ENCODE measurements around the gene ZNF431. TPM values are rescaled to one million over a fixed set of nuclear protein-coding genes. Genes with fewer than 3 reads are reported as not detected.
A peak's percentile ranks its signal among the peaks of the same experiment; 100 is the strongest.

ZNF431 gene
- total RNA-seq = 10 to 100 TPM; 20.4 to 49.0 (median 27.4) TPM

DNA sequence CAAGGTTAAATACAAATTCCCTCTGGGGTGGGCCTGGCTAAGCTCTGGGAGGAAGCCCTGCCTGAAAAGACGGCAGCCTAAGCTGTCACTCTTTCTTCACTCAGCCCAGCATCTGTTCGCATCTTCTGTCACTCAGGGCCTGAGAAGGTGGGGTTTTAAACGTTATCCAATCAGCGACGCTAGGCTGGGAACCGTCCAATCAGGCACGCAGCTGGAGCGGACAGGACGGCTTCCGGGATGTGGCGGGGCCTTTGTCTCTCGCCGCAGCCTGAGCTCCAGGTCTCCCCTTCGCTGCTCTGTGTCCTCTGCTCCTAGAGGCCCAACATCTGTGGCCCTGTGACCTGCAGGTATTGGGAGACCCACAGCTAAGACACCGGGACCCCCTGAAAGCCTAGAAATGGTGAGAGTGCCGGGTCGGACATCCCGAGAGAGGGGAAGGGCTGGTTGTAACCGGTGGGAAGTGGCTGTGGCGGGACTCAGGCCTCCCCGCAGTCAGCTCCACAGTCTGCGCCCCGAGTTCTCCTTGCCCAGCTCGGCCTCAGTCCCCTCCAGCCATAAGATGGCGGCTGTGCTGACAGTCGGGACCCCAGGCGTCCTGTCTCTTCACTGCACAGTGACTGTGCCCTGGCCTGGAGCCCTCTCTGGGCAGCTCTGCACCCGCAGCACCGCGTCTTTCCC, at the start of gene ZNF431:
TSS of gene ZNF431 (plus strand) at position 254 of the 678 bp plus-strand sequence. CDS start at position 398, 144 bp downstream.
- no peak for TF ChIP-seq POLR2A (IDR thresholded peaks at IDR 0.05)
- TF ChIP-seq, protein P1, sequence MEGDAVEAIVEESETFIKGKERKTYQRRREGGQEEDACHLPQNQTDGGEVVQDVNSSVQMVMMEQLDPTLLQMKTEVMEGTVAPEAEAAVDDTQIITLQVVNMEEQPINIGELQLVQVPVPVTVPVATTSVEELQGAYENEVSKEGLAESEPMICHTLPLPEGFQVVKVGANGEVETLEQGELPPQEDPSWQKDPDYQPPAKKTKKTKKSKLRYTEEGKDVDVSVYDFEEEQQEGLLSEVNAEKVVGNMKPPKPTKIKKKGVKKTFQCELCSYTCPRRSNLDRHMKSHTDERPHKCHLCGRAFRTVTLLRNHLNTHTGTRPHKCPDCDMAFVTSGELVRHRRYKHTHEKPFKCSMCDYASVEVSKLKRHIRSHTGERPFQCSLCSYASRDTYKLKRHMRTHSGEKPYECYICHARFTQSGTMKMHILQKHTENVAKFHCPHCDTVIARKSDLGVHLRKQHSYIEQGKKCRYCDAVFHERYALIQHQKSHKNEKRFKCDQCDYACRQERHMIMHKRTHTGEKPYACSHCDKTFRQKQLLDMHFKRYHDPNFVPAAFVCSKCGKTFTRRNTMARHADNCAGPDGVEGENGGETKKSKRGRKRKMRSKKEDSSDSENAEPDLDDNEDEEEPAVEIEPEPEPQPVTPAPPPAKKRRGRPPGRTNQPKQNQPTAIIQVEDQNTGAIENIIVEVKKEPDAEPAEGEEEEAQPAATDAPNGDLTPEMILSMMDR (IDR thresholded peaks at IDR 0.05) = no peak
- peak; percentile 95 to 98 for DNase-seq (ENCODE audit: low spot score in 2 of 2)
- H3K4me3 ChIP-seq (ENCODE audit: low read depth, poor library complexity, severe bottlenecking) = peak within 1 kb of the TSS; percentile 65
- 0% methylated on average over 29 to 30 of the region's 30 CpGs for WGBS, 2 donors
- intact Hi-C loops (cut with DNase I; ENCODE audit: low total_unique reads) = no loop called here

DNA sequence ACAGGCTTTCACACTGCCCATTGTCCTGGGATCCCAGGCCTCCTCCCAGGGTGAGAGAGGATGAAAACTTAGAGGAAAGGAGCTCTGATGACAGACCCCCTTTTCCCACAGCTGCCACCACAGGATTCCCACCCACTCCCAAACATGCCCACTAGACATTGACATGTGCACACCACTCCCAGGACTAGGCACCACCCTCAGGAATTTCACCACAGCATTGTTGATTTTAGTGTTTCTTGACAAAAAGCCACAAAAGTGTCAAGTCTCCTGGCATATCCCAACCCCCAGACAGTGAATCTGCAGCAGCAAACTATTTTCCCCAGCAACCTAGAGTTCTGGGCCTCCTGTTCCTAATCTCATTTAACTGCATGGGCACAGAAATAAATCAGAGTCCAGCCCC, 49.7 kb upstream of the ZNF431 start:
- TF ChIP-seq, protein P1 (IDR thresholded peaks at IDR 0.05) = no peak
- no peak for TF ChIP-seq POLR2A (IDR thresholded peaks at IDR 0.05)
- intact Hi-C loops (cut with DNase I; ENCODE audit: low total_unique reads) = no loop called here

DNA sequence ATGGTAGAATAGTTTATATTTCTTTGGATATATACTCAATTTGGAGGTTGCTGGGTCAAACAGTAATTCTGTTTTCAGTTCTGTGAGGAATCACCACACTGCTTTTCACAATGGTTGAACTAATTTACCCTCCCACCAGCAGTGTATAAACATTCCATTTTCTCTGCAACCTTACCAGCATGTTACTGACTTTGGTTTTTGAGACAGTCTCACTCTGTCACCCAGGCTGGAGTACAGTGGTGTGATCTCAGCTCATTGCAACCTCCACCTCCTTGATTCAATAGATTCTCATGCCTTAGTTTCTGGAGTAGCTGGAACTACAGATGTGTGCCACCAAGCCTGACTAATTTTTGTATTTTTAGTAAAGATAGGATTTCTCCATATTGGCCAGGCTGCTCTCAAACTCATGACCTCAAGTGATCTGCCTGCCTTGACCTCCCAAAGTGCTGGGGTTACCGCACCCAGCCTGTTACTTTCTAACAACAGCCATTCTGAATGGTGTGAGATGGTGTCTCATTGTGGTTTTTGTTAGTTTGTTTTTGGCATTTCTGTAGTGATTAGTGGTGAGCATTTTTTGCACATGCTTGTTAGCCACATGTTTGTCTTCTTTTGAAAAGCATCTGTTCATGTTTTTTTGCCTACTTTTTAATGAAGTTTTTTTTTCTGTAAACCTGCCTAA, 47.4 kb upstream of the ZNF431 start:
- no peak for DNase-seq (ENCODE audit: low spot score in 2 of 2)
- TF ChIP-seq, protein P1 (IDR thresholded peaks at IDR 0.05) = no peak
- no peak for TF ChIP-seq POLR2A (IDR thresholded peaks at IDR 0.05)
- no peak overlapping the region for H3K4me3 ChIP-seq (ENCODE audit: low read depth, poor library complexity, severe bottlenecking)
- 80 to 82% methylated on average over 1 of the region's 1 CpG for WGBS, 2 donors
- intact Hi-C loops (cut with DNase I; ENCODE audit: low total_unique reads) = no loop called here

More for the DNA sequence above, 49.7 kb upstream of the ZNF431 start:
- H3K4me3 ChIP-seq (ENCODE audit: low read depth, poor library complexity, severe bottlenecking) = no peak overlapping the region
- DNase-seq (ENCODE audit: low spot score in 2 of 2) = no peak

DNA sequence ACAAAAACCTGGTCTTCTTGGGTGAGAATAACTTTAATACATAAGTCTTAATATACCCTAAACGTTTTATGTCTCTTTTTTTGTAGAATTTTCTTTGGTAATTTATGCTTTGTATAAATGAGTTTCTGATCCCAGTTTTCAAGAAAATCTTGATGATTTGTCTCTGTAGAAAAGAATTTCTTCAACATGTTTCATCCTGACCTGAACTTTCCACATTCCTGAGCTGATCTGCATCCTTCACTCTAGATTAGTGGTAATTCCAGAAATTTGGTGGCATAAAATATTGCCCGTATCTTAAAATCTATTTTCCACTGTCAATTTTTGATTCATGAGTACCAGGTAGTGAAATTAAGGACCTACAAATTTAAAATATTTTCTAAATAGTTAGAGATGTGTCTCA, 43.5 kb upstream of the ZNF431 start:
- no peak overlapping the region for H3K4me3 ChIP-seq (ENCODE audit: low read depth, poor library complexity, severe bottlenecking)
- 51 to 70% methylated on average over 2 of the region's 2 CpGs for WGBS, 2 donors
- TF ChIP-seq, protein P1 (IDR thresholded peaks at IDR 0.05) = no peak
- TF ChIP-seq POLR2A (IDR thresholded peaks at IDR 0.05) = no peak
- intact Hi-C loops (cut with DNase I; ENCODE audit: low total_unique reads) = no loop called here
- DNase-seq (ENCODE audit: low spot score in 2 of 2) = no peak

DNA sequence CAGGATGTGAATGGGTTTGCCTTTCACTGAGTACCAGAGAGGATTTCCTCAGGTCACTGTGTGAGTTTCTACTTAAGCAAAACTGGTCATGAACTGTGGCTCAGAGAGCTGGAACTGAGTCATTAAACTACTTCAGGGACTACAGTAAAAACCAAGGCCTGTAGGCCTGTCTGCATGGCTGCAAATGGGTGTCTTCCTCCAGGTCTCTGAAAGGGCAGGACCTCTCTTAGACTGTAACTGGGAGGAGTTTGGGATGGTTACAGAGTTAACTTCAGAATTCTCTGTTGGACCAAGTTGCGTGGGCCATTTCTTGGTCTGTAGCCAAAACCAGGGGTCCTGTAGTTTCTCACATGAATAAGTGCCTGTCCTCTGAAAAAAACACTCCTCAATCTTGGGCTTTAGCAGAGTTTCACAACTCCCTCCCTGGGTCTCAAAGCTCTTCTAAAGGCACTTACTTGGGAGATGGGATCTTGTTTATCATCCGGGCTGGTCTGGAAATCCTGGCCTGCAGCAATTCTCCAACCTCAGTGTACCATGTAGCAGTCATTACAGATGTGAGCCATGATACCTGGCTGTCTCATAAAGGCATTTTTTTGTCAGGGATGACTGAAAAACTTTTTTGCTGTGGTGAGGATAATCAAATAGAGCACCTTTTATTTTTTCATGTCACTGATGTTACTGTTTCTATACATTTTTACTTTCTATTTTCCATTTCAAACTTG, 40.2 kb upstream of the ZNF431 start:
- TF ChIP-seq POLR2A (IDR thresholded peaks at IDR 0.05) = no peak
- TF ChIP-seq, protein P1 (IDR thresholded peaks at IDR 0.05) = no peak
- H3K4me3 ChIP-seq (ENCODE audit: low read depth, poor library complexity, severe bottlenecking) = no peak overlapping the region
- DNase-seq (ENCODE audit: low spot score in 2 of 2) = no peak
- 71 to 85% methylated on average over 2 of the region's 2 CpGs for WGBS, 2 donors
- intact Hi-C loops (cut with DNase I; ENCODE audit: low total_unique reads) = no loop called here

Data from lower leg skin (tissue), 4 donors.